Left ventricle myocardium inferior (tissue), 1 donor: Measurements from ENCODE around the gene RPL28. TPM values are rescaled to one million over a fixed set of nuclear protein-coding genes. Genes with fewer than 3 reads are reported as not detected.
"Not testable (repeated sequence)": the region's sequence is repeated elsewhere in the genome, so short reads cannot be mapped to it uniquely, and the experiment has no call there.

Experiments
- DNase-seq: peaks from one replicate; pipeline ENCODE4 v3.0.0-alpha.2; 2020
- H3K27ac ChIP-seq: fragments of 200-600 bp; replicated peaks from 2 replicates; pipeline ENCODE4 v1.8.0; 2021
- H3K27me3 ChIP-seq: fragments of 200-600 bp; 2 replicates; pipeline ENCODE4 v1.8.0; 2021; ENCODE audit warnings: low read depth
- H3K36me3 ChIP-seq: fragments of 200-600 bp; 2 replicates; pipeline ENCODE4 v1.8.0; 2021
- H3K4me1 ChIP-seq: fragments of 200-600 bp; 2 replicates; pipeline ENCODE4 v1.8.0; 2021
- H3K4me3 ChIP-seq: fragments of 200-600 bp; 2 replicates; pipeline ENCODE4 v1.8.0; 2021; ENCODE audit warnings: mild to moderate bottlenecking, moderate library complexity
- H3K9me3 ChIP-seq: fragments of 200-600 bp; replicated peaks from 2 replicates; pipeline ENCODE4 v1.8.0; 2021
- CTCF ChIP-seq: fragments of 200-600 bp; IDR thresholded peaks from 2 replicates; pipeline ENCODE4 v1.8.0; 2021; ENCODE audit warnings: antibody characterized with exemption, mild to moderate bottlenecking, borderline replicate concordance
- intact Hi-C: fragments of 100-400 bp; cut with micrococcal nuclease; formaldehyde crosslinking; loops from one replicate; pipeline ENCODE4 v1.11.0; 2022
- total RNA-seq: library from RNA; stranded (reverse); fragmentation: NEBNext Ultra II Directional; extraction: Animal tissue kit (Norgen Biotek cat#: 25700); gene quantifications from one replicate; pipeline ENCODE4 v1.2.1, GENCODE V29; 2021
- donor health status: DM: no; HTN: yes; CAD: no; lungs with severe emphysema.

The RPL28 gene
- total RNA-seq, 1 donor from 2014 or later = 559 TPM

DNA sequence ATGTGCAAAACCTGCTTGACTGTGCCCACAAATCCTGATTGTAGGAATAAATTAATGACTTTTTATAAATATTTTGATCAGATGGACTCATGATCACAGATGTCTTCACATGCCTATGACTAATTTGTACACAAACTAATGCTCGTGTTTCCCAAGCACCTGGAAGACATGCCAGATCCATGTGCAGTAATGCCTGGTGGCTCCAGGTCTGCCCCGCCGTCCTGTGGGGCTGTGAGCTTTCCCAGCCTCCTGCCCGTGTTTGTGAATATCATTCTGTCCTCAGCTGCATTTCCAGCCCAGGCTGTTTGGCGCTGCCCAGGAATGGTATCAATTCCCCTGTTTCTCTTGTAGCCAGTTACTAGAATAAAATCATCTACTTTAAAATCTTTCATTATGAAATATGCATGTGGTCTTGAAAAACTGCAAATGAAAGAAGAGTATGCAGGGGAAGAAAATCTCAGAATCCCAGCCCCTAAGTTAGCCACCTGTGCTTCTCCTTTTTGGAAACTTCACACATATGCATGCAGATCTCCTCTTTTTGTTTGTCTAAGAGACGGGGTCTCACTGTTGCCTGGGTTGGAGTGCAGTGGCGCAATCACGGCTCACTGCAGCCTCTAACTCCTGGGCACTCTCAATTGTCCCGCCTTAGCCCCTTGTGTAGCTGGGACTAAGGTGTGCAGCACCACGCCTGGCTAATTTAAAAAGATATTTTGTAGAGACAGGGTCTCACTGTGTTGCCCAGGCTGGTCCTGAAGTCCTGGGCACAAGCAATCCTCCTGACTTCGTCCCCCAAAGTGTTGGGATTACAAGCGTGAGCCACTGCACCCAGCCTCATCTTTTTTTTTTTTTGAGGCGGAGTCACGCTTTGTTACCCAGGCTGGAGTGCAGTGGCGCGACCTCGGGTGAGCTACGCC is 6.2 kb downstream of the RPL28 start:
- no peak for DNase-seq
- intact Hi-C loops = no loop called here
- peaks cover 41% of the 10 kb centered on the region for H3K4me1 ChIP-seq

GRCh38 chr19:55392820-55393761 is 7.4 kb downstream of the RPL28 start:
- peaks cover 39% of the 10 kb centered on the region for H3K36me3 ChIP-seq

More for the DNA sequence above, 6.2 kb downstream of the RPL28 start:
- Histone ChIP-seq H3K36me3 (peaks cover 50% of the 10 kb centered on the region), H3K9me3 (no peaks in the 10 kb centered on the region), H3K27ac (no peak overlapping the region), H3K4me3 (no peak overlapping the region), H3K27me3 (no peaks in the 10 kb centered on the region)
- no peak for TF ChIP-seq CTCF

GRCh38 chr19:55398200-55398925 is 12.6 kb downstream of the RPL28 start:
- peaks cover 27% of the 10 kb centered on the region for H3K36me3 ChIP-seq
- H3K27me3 ChIP-seq = no peaks in the 10 kb centered on the region
- no peaks in the 10 kb centered on the region for H3K9me3 ChIP-seq
- no peaks in the 10 kb centered on the region for H3K4me1 ChIP-seq
- DNase-seq = no peak
- H3K27ac ChIP-seq = no peak overlapping the region
- intact Hi-C loops = no loop called here
- TF ChIP-seq CTCF = no peak
- H3K4me3 ChIP-seq = no peak overlapping the region

More at GRCh38 chr19:55392820-55393761, 7.4 kb downstream of the RPL28 start:
- intact Hi-C loops = no loop called here
- no peak for TF ChIP-seq CTCF
- no peak for DNase-seq
- H3K9me3 ChIP-seq = no peaks in the 10 kb centered on the region
- no peaks in the 10 kb centered on the region for H3K27me3 ChIP-seq
- H3K27ac ChIP-seq = no peak overlapping the region
- peaks cover 30% of the 10 kb centered on the region for H3K4me1 ChIP-seq
- H3K4me3 ChIP-seq = no peak overlapping the region

DNA sequence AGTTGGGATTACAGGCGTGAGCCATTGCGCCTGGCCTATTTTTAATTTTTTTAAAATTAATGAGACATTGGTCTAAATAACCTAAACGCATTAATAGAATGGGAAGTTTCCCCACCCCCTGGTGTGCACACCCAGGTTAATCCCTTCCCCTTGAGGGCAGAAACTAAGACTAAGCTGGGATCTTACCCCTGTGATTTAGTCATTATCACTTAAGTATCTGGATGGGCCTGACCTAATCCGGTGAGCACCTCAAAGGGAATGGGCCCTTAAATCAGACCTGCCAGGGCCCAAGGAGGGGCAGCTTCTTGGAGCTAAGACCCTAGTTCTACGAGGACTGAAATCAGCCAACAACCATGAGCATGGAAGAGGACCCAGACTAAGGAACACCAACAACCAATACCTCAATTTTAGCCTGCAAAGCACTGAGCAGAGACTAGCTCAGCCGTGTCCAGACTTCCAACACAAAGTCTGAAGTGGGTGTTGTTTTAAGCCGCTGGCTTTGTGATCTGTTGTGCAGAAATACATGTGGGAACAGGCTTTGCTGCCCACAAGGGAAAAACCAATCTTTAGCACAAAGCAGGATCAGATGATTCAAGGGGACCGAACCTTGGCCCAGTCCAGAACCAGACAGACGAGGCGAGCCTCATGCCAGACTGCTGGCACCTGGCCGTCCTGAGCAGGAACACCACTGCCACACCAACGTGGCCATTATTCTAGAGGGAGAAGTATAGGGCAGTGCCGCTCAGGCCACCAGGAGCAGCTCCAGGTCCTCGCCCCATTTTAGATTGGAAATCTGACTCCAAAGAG is 14.8 kb downstream of the RPL28 start:
- DNase-seq = no peak
- Histone ChIP-seq H3K4me1 (peaks cover under 1% of the 10 kb centered on the region), H3K27ac (no peak overlapping the region), H3K4me3 (no peak overlapping the region), H3K27me3 (no peaks in the 10 kb centered on the region), H3K36me3 (peaks cover 38% of the 10 kb centered on the region), H3K9me3 (no peaks in the 10 kb centered on the region)
- TF ChIP-seq CTCF = no peak
- intact Hi-C loops = no loop called here

GRCh38 chr19:55401390-55401789 is 15.7 kb downstream of the RPL28 start:
- H3K27ac ChIP-seq, H3K9me3 ChIP-seq, H3K27me3 ChIP-seq, H3K4me1 ChIP-seq, intact Hi-C loops, DNase-seq, H3K4me3 ChIP-seq: not testable (repeated sequence)
- H3K36me3 ChIP-seq = peaks cover 42% of the 10 kb centered on the region
